HUES48 (cell line): ENCODE measurements around the gene S100A10.

Experiments
- H3K27ac ChIP-seq: one replicate; pipeline ENCODE4 v1.7.0; 2013; ENCODE audit warnings: low read depth, low read length, inconsistent platforms
- H3K27me3 ChIP-seq: 2 replicates; pipeline ENCODE4 v1.6.1; 2013; ENCODE audit warnings: mild to moderate bottlenecking, low read length; ENCODE audit not compliant: control insufficient read depth, insufficient read depth
- H3K36me3 ChIP-seq: 2 replicates; pipeline ENCODE4 v1.6.1; 2013; ENCODE audit warnings: low read length; ENCODE audit not compliant: control insufficient read depth, insufficient read depth
- H3K4me1 ChIP-seq: 2 replicates; pipeline ENCODE4 v1.6.1; 2013; ENCODE audit warnings: mild to moderate bottlenecking, low read length; ENCODE audit not compliant: control insufficient read depth, insufficient read depth
- H3K4me3 ChIP-seq: 2 replicates; pipeline ENCODE4 v1.5.1; 2013; ENCODE audit warnings: mild to moderate bottlenecking, low read depth, low read length
- H3K9ac ChIP-seq: 2 replicates; pipeline ENCODE4 v1.6.1; 2013; ENCODE audit warnings: mild to moderate bottlenecking, low read depth, low read length, moderate library complexity
- H3K9me3 ChIP-seq: 2 replicates; pipeline ENCODE4 v1.6.1; 2013; ENCODE audit warnings: low read length; ENCODE audit not compliant: control insufficient read depth, insufficient read depth

Gene S100A10

GRCh38 chr1:151934048-151934493 is 59.6 kb downstream of the S100A10 start:
- H3K9me3 ChIP-seq: no peaks in the 10 kb centered on the region
- peaks cover 8% of the 10 kb centered on the region for H3K4me1 ChIP-seq
- no peak overlapping the region for H3K9ac ChIP-seq

More at GRCh38 chr1:151934048-151934493, 59.6 kb downstream of the S100A10 start:
- Histone ChIP-seq H3K36me3 (no peaks in the 10 kb centered on the region), H3K4me3 (no peak overlapping the region), H3K27ac (no peak overlapping the region), H3K27me3 (no peaks in the 10 kb centered on the region)
